Measurements from ENCODE around the gene CCDC185.

- TF ChIP-seq TAF1 (IDR thresholded peaks at IDR 0.05; ENCODE audit: borderline replicate concordance, low read depth, low read length) (no peak), POLR2AphosphoS5 (IDR thresholded peaks at IDR 0.05; ENCODE audit: low read depth, low read length) (no peak)
Observed at GRCh38 chr1:223394242-223394641, 1.0 kb downstream of the CCDC185 start.
